ENCODE measurements around the gene MEGF6.

- no peak for TF ChIP-seq CTCF (IDR thresholded peaks at IDR 0.05; ENCODE audit: low read depth, low read length)
- no peak for TF ChIP-seq EZH2phosphoT487 (IDR thresholded peaks at IDR 0.05; ENCODE audit: low read depth)
These were observed 136.9 kb downstream of the MEGF6 start for GRCh38 chr1:3474421-3474820.

All from OCI-LY3 (cell line).